Measurements from ENCODE around the gene MPHOSPH6.
"Not testable (repeated sequence)": the region's sequence is repeated elsewhere in the genome, so short reads cannot be mapped to it uniquely, and the experiment has no call there.

The MPHOSPH6 gene

DNA sequence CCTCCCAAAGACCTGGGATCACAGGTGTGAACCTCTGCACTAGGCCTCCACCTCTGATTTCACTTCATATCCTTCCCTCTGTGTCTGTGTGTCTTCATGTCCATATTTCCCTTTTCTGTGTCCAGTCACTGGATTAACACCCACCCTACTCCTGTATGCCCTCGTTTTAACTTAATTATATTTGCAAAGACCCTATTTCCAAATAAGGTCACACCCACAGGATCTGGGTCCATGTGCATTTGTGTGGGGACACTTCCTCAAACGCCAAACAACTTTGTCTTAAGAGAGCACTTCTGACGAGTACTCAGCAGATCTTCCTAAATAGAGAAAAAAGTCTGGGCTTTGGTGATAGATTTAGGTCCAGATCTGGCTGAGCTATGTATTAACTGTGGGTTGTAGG is 56.3 kb downstream of the MPHOSPH6 start:
- no peak overlapping the region for H2BK120ac ChIP-seq (ENCODE audit: low read depth, low read length)
- no peak overlapping the region for H3K4ac ChIP-seq (ENCODE audit: low read depth, low read length)
- H3K4me1 ChIP-seq (ENCODE audit: control insufficient read depth, low read depth, low read length) = no peaks in the 10 kb centered on the region
- H3K79me1 ChIP-seq (ENCODE audit: low read length) = no peaks in the 10 kb centered on the region
- no CpG with 5 or more reads among the region's 3 CpGs for WGBS (ENCODE audit: extremely low coverage, insufficient coverage, low lambda C conversion rate)
- H4K8ac ChIP-seq (ENCODE audit: low read depth, low read length) = no peak overlapping the region
- H3K56ac ChIP-seq (ENCODE audit: low read length) = no peak overlapping the region
- no peaks in the 10 kb centered on the region for H3K36me3 ChIP-seq (ENCODE audit: control insufficient read depth, insufficient read depth, low read length)
- no peak overlapping the region for H3K4me2 ChIP-seq (ENCODE audit: low read length)
- no peak overlapping the region for H4K5ac ChIP-seq (ENCODE audit: low read length)
- no peak overlapping the region for H3K18ac ChIP-seq (ENCODE audit: low read length)
- H2BK5ac ChIP-seq (ENCODE audit: low read length) = no peak overlapping the region
- H2AK5ac ChIP-seq (ENCODE audit: low read length) = no peak overlapping the region
- no peak overlapping the region for H3K9ac ChIP-seq (ENCODE audit: low read length)
- H3K4me3 ChIP-seq (ENCODE audit: low read length) = no peak overlapping the region
- no peak overlapping the region for H3K27ac ChIP-seq (ENCODE audit: low read depth, low read length)
- H3K27me3 ChIP-seq (ENCODE audit: insufficient read depth, low read length, poor library complexity) = no peaks in the 10 kb centered on the region
- no peaks in the 10 kb centered on the region for H3K79me2 ChIP-seq (ENCODE audit: control insufficient read depth, insufficient read depth, low read length)
- H3K23ac ChIP-seq (ENCODE audit: low read length) = no peak overlapping the region
- H2BK15ac ChIP-seq (replicated peaks; ENCODE audit: low read depth) = no peak overlapping the region
- no peak for DNase-seq

GRCh38 chr16:82111944-82112343 is 58.1 kb downstream of the MPHOSPH6 start:
- Histone ChIP-seq H3K4ac (ENCODE audit: low read depth, low read length) (no peak overlapping the region), H3K4me2 (ENCODE audit: low read length) (no peak overlapping the region), H3K9ac (ENCODE audit: low read length) (no peak overlapping the region), H2BK120ac (ENCODE audit: low read depth, low read length) (no peak overlapping the region), H2BK15ac (replicated peaks; ENCODE audit: low read depth) (no peak overlapping the region), H2AK5ac (ENCODE audit: low read length) (no peak overlapping the region), H2BK5ac (ENCODE audit: low read length) (no peak overlapping the region), H3K79me1 (ENCODE audit: low read length) (no peaks in the 10 kb centered on the region), H4K5ac (ENCODE audit: low read length) (no peak overlapping the region), H3K23ac (ENCODE audit: low read length) (no peak overlapping the region), H3K56ac (ENCODE audit: low read length) (no peak overlapping the region), H3K36me3 (ENCODE audit: control insufficient read depth, insufficient read depth, low read length) (no peaks in the 10 kb centered on the region), H3K27ac (ENCODE audit: low read depth, low read length) (no peak overlapping the region), H3K4me1 (ENCODE audit: control insufficient read depth, low read depth, low read length) (no peaks in the 10 kb centered on the region), H3K27me3 (ENCODE audit: insufficient read depth, low read length, poor library complexity) (no peaks in the 10 kb centered on the region), H3K4me3 (ENCODE audit: low read length) (no peak overlapping the region), H3K79me2 (ENCODE audit: control insufficient read depth, insufficient read depth, low read length) (no peaks in the 10 kb centered on the region), H4K8ac (ENCODE audit: low read depth, low read length) (no peak overlapping the region), H3K18ac (ENCODE audit: low read length) (no peak overlapping the region)
- WGBS (ENCODE audit: extremely low coverage, insufficient coverage, low lambda C conversion rate) = no CpG with 5 or more reads among the region's 2 CpGs
- DNase-seq = no peak

GRCh38 chr16:82109266-82109665 is 60.8 kb downstream of the MPHOSPH6 start:
- not testable (repeated sequence) for H3K9ac ChIP-seq (ENCODE audit: low read length); DNase-seq; H3K23ac ChIP-seq (ENCODE audit: low read length); H3K4ac ChIP-seq (ENCODE audit: low read depth, low read length); H3K36me3 ChIP-seq (ENCODE audit: control insufficient read depth, insufficient read depth, low read length); H3K79me1 ChIP-seq (ENCODE audit: low read length); H3K4me3 ChIP-seq (ENCODE audit: low read length); H2BK15ac ChIP-seq (replicated peaks; ENCODE audit: low read depth); H3K4me1 ChIP-seq (ENCODE audit: control insufficient read depth, low read depth, low read length); H4K5ac ChIP-seq (ENCODE audit: low read length); H3K56ac ChIP-seq (ENCODE audit: low read length); H3K79me2 ChIP-seq (ENCODE audit: control insufficient read depth, insufficient read depth, low read length); H3K27ac ChIP-seq (ENCODE audit: low read depth, low read length); H4K8ac ChIP-seq (ENCODE audit: low read depth, low read length); H2BK5ac ChIP-seq (ENCODE audit: low read length); H2AK5ac ChIP-seq (ENCODE audit: low read length); H3K27me3 ChIP-seq (ENCODE audit: insufficient read depth, low read length, poor library complexity); H3K18ac ChIP-seq (ENCODE audit: low read length); H3K4me2 ChIP-seq (ENCODE audit: low read length); H2BK120ac ChIP-seq (ENCODE audit: low read depth, low read length)
- no CpG with 5 or more reads among the region's 3 CpGs for WGBS (ENCODE audit: extremely low coverage, insufficient coverage, low lambda C conversion rate)

DNA sequence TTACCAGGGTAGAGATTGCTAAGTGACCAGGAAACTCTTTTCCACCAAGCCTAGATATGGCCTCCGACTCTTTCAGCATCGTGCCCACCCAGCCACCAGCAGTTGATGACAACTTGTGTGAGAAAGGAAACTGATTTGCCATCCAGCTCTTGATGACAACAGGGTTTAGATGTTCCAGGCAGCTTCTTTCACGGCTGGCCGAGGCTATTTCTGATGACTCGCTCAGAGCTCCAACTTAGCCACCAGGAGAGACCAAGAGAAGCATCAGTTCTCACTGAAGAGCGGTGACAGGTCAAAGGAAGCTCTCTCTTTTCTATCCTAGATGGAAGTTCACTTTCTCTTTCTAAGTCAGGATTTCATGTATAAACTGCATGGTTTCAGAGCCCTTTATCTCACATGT is 61.2 kb downstream of the MPHOSPH6 start:
- Histone ChIP-seq H2BK15ac (replicated peaks; ENCODE audit: low read depth) (no peak overlapping the region), H2AK5ac (ENCODE audit: low read length) (no peak overlapping the region), H4K5ac (ENCODE audit: low read length) (no peak overlapping the region), H3K27ac (ENCODE audit: low read depth, low read length) (no peak overlapping the region), H3K23ac (ENCODE audit: low read length) (no peak overlapping the region), H3K56ac (ENCODE audit: low read length) (no peak overlapping the region), H4K8ac (ENCODE audit: low read depth, low read length) (no peak overlapping the region), H3K4me3 (ENCODE audit: low read length) (no peak overlapping the region), H3K79me1 (ENCODE audit: low read length) (no peaks in the 10 kb centered on the region), H3K79me2 (ENCODE audit: control insufficient read depth, insufficient read depth, low read length) (no peaks in the 10 kb centered on the region), H3K18ac (ENCODE audit: low read length) (no peak overlapping the region), H2BK120ac (ENCODE audit: low read depth, low read length) (no peak overlapping the region), H3K36me3 (ENCODE audit: control insufficient read depth, insufficient read depth, low read length) (no peaks in the 10 kb centered on the region), H3K4me1 (ENCODE audit: control insufficient read depth, low read depth, low read length) (no peaks in the 10 kb centered on the region), H3K9ac (ENCODE audit: low read length) (no peak overlapping the region), H3K4ac (ENCODE audit: low read depth, low read length) (no peak overlapping the region), H3K27me3 (ENCODE audit: insufficient read depth, low read length, poor library complexity) (no peaks in the 10 kb centered on the region), H3K4me2 (ENCODE audit: low read length) (no peak overlapping the region), H2BK5ac (ENCODE audit: low read length) (no peak overlapping the region)
- WGBS (ENCODE audit: extremely low coverage, insufficient coverage, low lambda C conversion rate) = no CpG with 5 or more reads among the region's 6 CpGs
- DNase-seq = no peak

- Histone ChIP-seq H3K4me1 (ENCODE audit: control insufficient read depth, low read depth, low read length) (no peaks in the 10 kb centered on the region), H2BK120ac (ENCODE audit: low read depth, low read length) (no peak overlapping the region), H4K5ac (ENCODE audit: low read length) (no peak overlapping the region), H3K4me2 (ENCODE audit: low read length) (no peak overlapping the region), H3K56ac (ENCODE audit: low read length) (no peak overlapping the region), H3K18ac (ENCODE audit: low read length) (no peak overlapping the region), H2BK5ac (ENCODE audit: low read length) (no peak overlapping the region), H3K27me3 (ENCODE audit: insufficient read depth, low read length, poor library complexity) (no peaks in the 10 kb centered on the region), H3K4ac (ENCODE audit: low read depth, low read length) (no peak overlapping the region), H2AK5ac (ENCODE audit: low read length) (no peak overlapping the region), H4K8ac (ENCODE audit: low read depth, low read length) (no peak overlapping the region), H3K23ac (ENCODE audit: low read length) (no peak overlapping the region), H3K79me1 (ENCODE audit: low read length) (no peaks in the 10 kb centered on the region), H3K36me3 (ENCODE audit: control insufficient read depth, insufficient read depth, low read length) (no peaks in the 10 kb centered on the region), H3K79me2 (ENCODE audit: control insufficient read depth, insufficient read depth, low read length) (no peaks in the 10 kb centered on the region), H3K27ac (ENCODE audit: low read depth, low read length) (no peak overlapping the region), H2BK15ac (replicated peaks; ENCODE audit: low read depth) (no peak overlapping the region), H3K4me3 (ENCODE audit: low read length) (no peak overlapping the region), H3K9ac (ENCODE audit: low read length) (no peak overlapping the region)
- DNase-seq = no peak
- WGBS (ENCODE audit: extremely low coverage, insufficient coverage, low lambda C conversion rate) = no CpG with 5 or more reads among the region's 2 CpGs
These were observed 61.9 kb downstream of the MPHOSPH6 start for GRCh38 chr16:82108100-82108499.

DNA sequence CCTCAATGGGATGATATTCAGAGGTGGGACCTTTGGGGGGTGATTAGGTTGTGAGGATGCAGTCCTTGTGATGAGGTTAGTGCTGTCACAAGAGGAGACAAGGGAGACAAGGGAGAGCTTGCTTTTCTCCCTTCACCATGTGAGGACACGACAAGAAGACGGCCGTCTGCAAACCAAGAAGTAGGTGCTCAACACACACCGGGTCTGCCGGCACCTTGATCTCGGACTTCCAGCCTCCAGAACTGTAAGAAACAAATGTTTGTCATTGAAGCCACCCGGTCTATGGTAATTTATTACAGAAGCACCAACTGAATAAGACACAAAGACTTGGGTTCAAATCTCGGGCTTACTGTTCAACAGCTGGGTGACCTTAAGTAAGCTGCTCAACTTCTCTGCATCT is 64.9 kb downstream of the MPHOSPH6 start:
- Histone ChIP-seq H3K36me3 (ENCODE audit: control insufficient read depth, insufficient read depth, low read length) (no peaks in the 10 kb centered on the region), H2BK120ac (ENCODE audit: low read depth, low read length) (no peak overlapping the region), H4K8ac (ENCODE audit: low read depth, low read length) (no peak overlapping the region), H3K27ac (ENCODE audit: low read depth, low read length) (no peak overlapping the region), H2BK15ac (replicated peaks; ENCODE audit: low read depth) (no peak overlapping the region), H3K4me2 (ENCODE audit: low read length) (no peak overlapping the region), H3K4ac (ENCODE audit: low read depth, low read length) (no peak overlapping the region), H3K79me2 (ENCODE audit: control insufficient read depth, insufficient read depth, low read length) (no peaks in the 10 kb centered on the region), H3K23ac (ENCODE audit: low read length) (no peak overlapping the region), H3K18ac (ENCODE audit: low read length) (no peak overlapping the region), H4K5ac (ENCODE audit: low read length) (no peak overlapping the region), H2AK5ac (ENCODE audit: low read length) (no peak overlapping the region), H2BK5ac (ENCODE audit: low read length) (no peak overlapping the region), H3K9ac (ENCODE audit: low read length) (no peak overlapping the region), H3K4me1 (ENCODE audit: control insufficient read depth, low read depth, low read length) (no peaks in the 10 kb centered on the region), H3K56ac (ENCODE audit: low read length) (no peak overlapping the region), H3K4me3 (ENCODE audit: low read length) (no peak overlapping the region), H3K79me1 (ENCODE audit: low read length) (no peaks in the 10 kb centered on the region), H3K27me3 (ENCODE audit: insufficient read depth, low read length, poor library complexity) (no peaks in the 10 kb centered on the region)
- DNase-seq = no peak
- WGBS (ENCODE audit: extremely low coverage, insufficient coverage, low lambda C conversion rate) = no CpG with 5 or more reads among the region's 8 CpGs
